ENCODE measurements around the gene ANKRD36C.
A peak's percentile ranks its signal among the peaks of the same experiment; 100 is the strongest.
"Not testable (repeated sequence)": the region's sequence is repeated elsewhere in the genome, so short reads cannot be mapped to it uniquely, and the experiment has no call there.

ANKRD36C gene

GRCh38 chr2:96006248-96006647 lies 14.6 kb upstream of the ANKRD36C start:
- DNase-seq (ENCODE audit: low read depth): not testable (repeated sequence)

- not testable (repeated sequence) for DNase-seq (ENCODE audit: low read depth)
Observed at GRCh38 chr2:95992520-95993272, 1.1 kb upstream of the ANKRD36C start.

- not testable (repeated sequence) for DNase-seq (ENCODE audit: low read depth)
Observed at GRCh38 chr2:95992102-95992501, 478 bp upstream of the ANKRD36C start.

- not testable (repeated sequence) for DNase-seq (ENCODE audit: low read depth)
Observed at GRCh38 chr2:95990884-95991283, 740 bp downstream of the ANKRD36C start.

- DNase-seq (ENCODE audit: low read depth): not testable (repeated sequence)
Observed at GRCh38 chr2:95951662-95952061, 40.0 kb downstream of the ANKRD36C start.

GRCh38 chr2:95948039-95948438 lies 43.6 kb downstream of the ANKRD36C start:
- not testable (repeated sequence) for DNase-seq (ENCODE audit: low read depth)

- not testable (repeated sequence) for DNase-seq (ENCODE audit: low read depth)
Observed at GRCh38 chr2:95939947-95940346, 51.7 kb downstream of the ANKRD36C start.

GRCh38 chr2:95930740-95931139 lies 60.9 kb downstream of the ANKRD36C start:
- DNase-seq (ENCODE audit: low read depth): not testable (repeated sequence)

GRCh38 chr2:95917007-95917406 lies 74.6 kb downstream of the ANKRD36C start:
- not testable (repeated sequence) for DNase-seq (ENCODE audit: low read depth)

- not testable (repeated sequence) for DNase-seq (ENCODE audit: low read depth)
Observed at GRCh38 chr2:95915131-95915530, 76.5 kb downstream of the ANKRD36C start.

GRCh38 chr2:95911431-95911830 lies 80.2 kb downstream of the ANKRD36C start:
- peak; percentile 72 for DNase-seq (ENCODE audit: low read depth)

GRCh38 chr2:95894443-95894842 lies 97.2 kb downstream of the ANKRD36C start:
- not testable (repeated sequence) for DNase-seq (ENCODE audit: low read depth)

- DNase-seq (ENCODE audit: low read depth): not testable (repeated sequence)
Observed at GRCh38 chr2:95867929-95868328, 123.7 kb downstream of the ANKRD36C start.

- DNase-seq (ENCODE audit: low read depth): not testable (repeated sequence)
Observed at GRCh38 chr2:95867047-95867677, 124.5 kb downstream of the ANKRD36C start.

- DNase-seq (ENCODE audit: low read depth): not testable (repeated sequence)
Observed at GRCh38 chr2:95862121-95862520, 129.5 kb downstream of the ANKRD36C start.

- no peak for DNase-seq (ENCODE audit: low read depth)
Observed at GRCh38 chr2:95836151-95836550, 155.5 kb downstream of the ANKRD36C start.

GRCh38 chr2:95834077-95835013 lies 157.3 kb downstream of the ANKRD36C start:
- DNase-seq (ENCODE audit: low read depth): not testable (repeated sequence)

GRCh38 chr2:95824218-95824617 lies 167.4 kb downstream of the ANKRD36C start:
- DNase-seq (ENCODE audit: low read depth): not testable (repeated sequence)

- DNase-seq (ENCODE audit: low read depth): not testable (repeated sequence)
Observed at GRCh38 chr2:95817521-95817920, 174.1 kb downstream of the ANKRD36C start.

GRCh38 chr2:95813311-95813710 lies 178.3 kb downstream of the ANKRD36C start:
- DNase-seq (ENCODE audit: low read depth): not testable (repeated sequence)

- DNase-seq (ENCODE audit: low read depth): no peak
Observed at GRCh38 chr2:95799892-95800291, 191.7 kb downstream of the ANKRD36C start.
